ENCODE measurements around the gene LRRK2.
"Not testable (repeated sequence)": the region's sequence is repeated elsewhere in the genome, so short reads cannot be mapped to it uniquely, and the experiment has no call there.

Gene LRRK2

DNA sequence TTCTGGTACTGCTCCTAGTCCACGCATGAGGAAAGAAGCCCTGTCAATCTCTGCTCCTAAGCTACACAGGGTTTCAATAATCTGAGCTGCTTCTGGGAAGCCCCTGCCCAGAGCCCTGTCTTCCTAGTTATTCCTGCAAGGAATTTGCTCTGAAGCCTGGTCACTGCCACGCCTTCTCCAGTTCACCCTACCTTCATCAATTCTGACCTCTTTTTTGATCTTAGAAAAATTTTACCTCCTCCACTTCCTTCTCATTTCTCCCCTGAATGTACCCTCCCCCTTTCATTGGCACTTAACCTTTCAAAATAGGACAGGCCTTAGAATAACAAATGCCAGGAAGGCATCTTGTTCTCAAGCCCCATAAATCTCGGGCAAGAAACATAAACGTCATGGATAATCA is 14.9 kb upstream of the LRRK2 start:
- H2AFZ ChIP-seq (ENCODE audit: low read length): no peak overlapping the region
- H3K4me2 ChIP-seq (ENCODE audit: low read depth, low read length, poor library complexity, severe bottlenecking): no peak overlapping the region
- H3K36me3 ChIP-seq (ENCODE audit: insufficient read depth, low read length): no peaks in the 10 kb centered on the region

GRCh38 chr12:40211186-40211585 is 13.6 kb upstream of the LRRK2 start:
- not testable (repeated sequence) for H3F3A ChIP-seq (ENCODE audit: low read depth); H3K27me3 ChIP-seq (ENCODE audit: insufficient read depth, low read length, poor library complexity, severe bottlenecking); H3K9me2 ChIP-seq (replicated peaks; ENCODE audit: low read depth, low read length); H3K36me3 ChIP-seq (ENCODE audit: insufficient read depth, low read length); H4K20me1 ChIP-seq (ENCODE audit: insufficient read depth, low read length, poor library complexity, severe bottlenecking); H3K4me2 ChIP-seq (ENCODE audit: low read depth, low read length, poor library complexity, severe bottlenecking); H3K4me1 ChIP-seq (ENCODE audit: insufficient read depth, low read length, poor library complexity, severe bottlenecking); H3K9ac ChIP-seq (ENCODE audit: low read depth, low read length, poor library complexity, severe bottlenecking); H3K79me2 ChIP-seq (ENCODE audit: insufficient read depth, low read length); H3K4me3 ChIP-seq (ENCODE audit: low read length, poor library complexity, severe bottlenecking); H2AFZ ChIP-seq (ENCODE audit: low read length); H3K9me3 ChIP-seq (ENCODE audit: insufficient read depth, low read depth, low read length)

More for the DNA sequence above, 14.9 kb upstream of the LRRK2 start:
- Histone ChIP-seq H3K27me3 (ENCODE audit: insufficient read depth, low read length, poor library complexity, severe bottlenecking) (no peaks in the 10 kb centered on the region), H3K9me2 (replicated peaks; ENCODE audit: low read depth, low read length) (no peaks in the 10 kb centered on the region), H3K4me1 (ENCODE audit: insufficient read depth, low read length, poor library complexity, severe bottlenecking) (no peaks in the 10 kb centered on the region), H3K79me2 (ENCODE audit: insufficient read depth, low read length) (no peaks in the 10 kb centered on the region), H3K9me3 (ENCODE audit: insufficient read depth, low read depth, low read length) (no peaks in the 10 kb centered on the region), H3F3A (ENCODE audit: low read depth) (no peaks in the 10 kb centered on the region), H4K20me1 (ENCODE audit: insufficient read depth, low read length, poor library complexity, severe bottlenecking) (no peaks in the 10 kb centered on the region), H3K4me3 (ENCODE audit: low read length, poor library complexity, severe bottlenecking) (no peak overlapping the region), H3K9ac (ENCODE audit: low read depth, low read length, poor library complexity, severe bottlenecking) (no peak overlapping the region)
- TF ChIP-seq, protein P1, sequence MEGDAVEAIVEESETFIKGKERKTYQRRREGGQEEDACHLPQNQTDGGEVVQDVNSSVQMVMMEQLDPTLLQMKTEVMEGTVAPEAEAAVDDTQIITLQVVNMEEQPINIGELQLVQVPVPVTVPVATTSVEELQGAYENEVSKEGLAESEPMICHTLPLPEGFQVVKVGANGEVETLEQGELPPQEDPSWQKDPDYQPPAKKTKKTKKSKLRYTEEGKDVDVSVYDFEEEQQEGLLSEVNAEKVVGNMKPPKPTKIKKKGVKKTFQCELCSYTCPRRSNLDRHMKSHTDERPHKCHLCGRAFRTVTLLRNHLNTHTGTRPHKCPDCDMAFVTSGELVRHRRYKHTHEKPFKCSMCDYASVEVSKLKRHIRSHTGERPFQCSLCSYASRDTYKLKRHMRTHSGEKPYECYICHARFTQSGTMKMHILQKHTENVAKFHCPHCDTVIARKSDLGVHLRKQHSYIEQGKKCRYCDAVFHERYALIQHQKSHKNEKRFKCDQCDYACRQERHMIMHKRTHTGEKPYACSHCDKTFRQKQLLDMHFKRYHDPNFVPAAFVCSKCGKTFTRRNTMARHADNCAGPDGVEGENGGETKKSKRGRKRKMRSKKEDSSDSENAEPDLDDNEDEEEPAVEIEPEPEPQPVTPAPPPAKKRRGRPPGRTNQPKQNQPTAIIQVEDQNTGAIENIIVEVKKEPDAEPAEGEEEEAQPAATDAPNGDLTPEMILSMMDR (conservative IDR thresholded peaks at IDR 0.05; ENCODE audit: low read length): no peak
- TF ChIP-seq EZH2phosphoT487 (IDR thresholded peaks at IDR 0.05; ENCODE audit: borderline replicate concordance): no peak

GRCh38 chr12:40212566-40212965 is 12.2 kb upstream of the LRRK2 start:
- no peak overlapping the region for H2AFZ ChIP-seq (ENCODE audit: low read length)
- H4K20me1 ChIP-seq (ENCODE audit: insufficient read depth, low read length, poor library complexity, severe bottlenecking): no peaks in the 10 kb centered on the region
- H3K79me2 ChIP-seq (ENCODE audit: insufficient read depth, low read length): no peaks in the 10 kb centered on the region
- H3K9me3 ChIP-seq (ENCODE audit: insufficient read depth, low read depth, low read length): no peaks in the 10 kb centered on the region
- H3F3A ChIP-seq (ENCODE audit: low read depth): no peaks in the 10 kb centered on the region
- H3K4me3 ChIP-seq (ENCODE audit: low read length, poor library complexity, severe bottlenecking): no peak overlapping the region
- no peaks in the 10 kb centered on the region for H3K9me2 ChIP-seq (replicated peaks; ENCODE audit: low read depth, low read length)
- H3K4me2 ChIP-seq (ENCODE audit: low read depth, low read length, poor library complexity, severe bottlenecking): no peak overlapping the region
- TF ChIP-seq, protein P1 (conservative IDR thresholded peaks at IDR 0.05; ENCODE audit: low read length): no peak
- no peak for TF ChIP-seq EZH2phosphoT487 (IDR thresholded peaks at IDR 0.05; ENCODE audit: borderline replicate concordance)
- H3K27me3 ChIP-seq (ENCODE audit: insufficient read depth, low read length, poor library complexity, severe bottlenecking): no peaks in the 10 kb centered on the region
- H3K36me3 ChIP-seq (ENCODE audit: insufficient read depth, low read length): no peaks in the 10 kb centered on the region
- H3K4me1 ChIP-seq (ENCODE audit: insufficient read depth, low read length, poor library complexity, severe bottlenecking): no peaks in the 10 kb centered on the region
- no peak overlapping the region for H3K9ac ChIP-seq (ENCODE audit: low read depth, low read length, poor library complexity, severe bottlenecking)

- Histone ChIP-seq H3K9me3 (ENCODE audit: insufficient read depth, low read depth, low read length) (no peaks in the 10 kb centered on the region), H3K36me3 (ENCODE audit: insufficient read depth, low read length) (no peaks in the 10 kb centered on the region), H3K4me1 (ENCODE audit: insufficient read depth, low read length, poor library complexity, severe bottlenecking) (no peaks in the 10 kb centered on the region), H3K27me3 (ENCODE audit: insufficient read depth, low read length, poor library complexity, severe bottlenecking) (no peaks in the 10 kb centered on the region), H3K9ac (ENCODE audit: low read depth, low read length, poor library complexity, severe bottlenecking) (no peak overlapping the region), H2AFZ (ENCODE audit: low read length) (no peak overlapping the region), H3K79me2 (ENCODE audit: insufficient read depth, low read length) (no peaks in the 10 kb centered on the region), H3K4me3 (ENCODE audit: low read length, poor library complexity, severe bottlenecking) (no peak overlapping the region), H3K9me2 (replicated peaks; ENCODE audit: low read depth, low read length) (no peaks in the 10 kb centered on the region), H3F3A (ENCODE audit: low read depth) (no peaks in the 10 kb centered on the region), H3K4me2 (ENCODE audit: low read depth, low read length, poor library complexity, severe bottlenecking) (no peak overlapping the region), H4K20me1 (ENCODE audit: insufficient read depth, low read length, poor library complexity, severe bottlenecking) (no peaks in the 10 kb centered on the region)
- TF ChIP-seq EZH2phosphoT487 (IDR thresholded peaks at IDR 0.05; ENCODE audit: borderline replicate concordance): no peak
- TF ChIP-seq, protein P1 (conservative IDR thresholded peaks at IDR 0.05; ENCODE audit: low read length): no peak
Measured at GRCh38 chr12:40215982-40216381, 8.8 kb upstream of the LRRK2 start.
